SH-SY5Y (cell line): Measurements from ENCODE around the gene UGDH.

Experiments used
- GATA2 ChIP-seq: IDR thresholded peaks from 2 replicates; pipeline ENCODE4 v1.6.1; 2011; ENCODE audit warnings: mild to moderate bottlenecking, low read depth, low read length
- GATA3 ChIP-seq: IDR thresholded peaks from 2 replicates; pipeline ENCODE4 v1.6.1; 2011; ENCODE audit warnings: low read depth, mild to moderate bottlenecking, low read length, moderate library complexity

DNA sequence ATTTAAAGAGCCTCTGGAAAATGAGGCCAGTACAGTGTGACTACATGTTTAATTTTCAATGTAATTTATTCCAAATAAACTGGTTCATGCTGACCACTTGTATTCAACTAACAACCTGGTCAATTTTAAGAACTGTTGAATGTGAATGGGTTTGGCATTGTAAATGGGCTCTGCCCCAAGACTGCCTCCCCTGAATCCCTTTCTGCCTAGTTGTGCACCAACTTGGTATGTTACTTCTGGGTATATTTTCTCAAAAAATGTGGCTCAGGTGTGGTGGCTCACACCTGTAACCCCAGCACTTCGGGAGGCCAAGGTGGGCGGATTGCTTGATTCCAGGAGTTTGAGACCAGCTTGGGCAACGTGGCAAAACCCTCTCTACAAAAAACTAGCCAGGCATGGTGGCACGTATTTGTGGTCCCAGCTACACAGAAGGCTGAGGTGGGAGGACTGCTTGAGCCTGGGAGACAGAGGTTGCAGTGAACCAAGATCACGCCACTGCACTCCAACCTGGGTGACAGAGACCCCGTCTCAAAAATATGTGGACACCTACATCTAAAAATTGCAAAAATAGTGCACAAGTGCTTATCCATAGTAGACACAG is 75.7 kb downstream of the UGDH start:
- TF ChIP-seq GATA2: no peak
- no peak for TF ChIP-seq GATA3
